ENCODE results near the gene MYBPC3.
A peak's percentile ranks its signal among the peaks of the same experiment; 100 is the strongest.

MYBPC3 gene

GRCh38 chr11:47352556-47352955 is at the start of gene MYBPC3:
TSS of gene MYBPC3 (minus strand) at chr11:47352702. CDS start at chr11:47352647, 55 bp downstream.
- DNase-seq = no peak

DNA sequence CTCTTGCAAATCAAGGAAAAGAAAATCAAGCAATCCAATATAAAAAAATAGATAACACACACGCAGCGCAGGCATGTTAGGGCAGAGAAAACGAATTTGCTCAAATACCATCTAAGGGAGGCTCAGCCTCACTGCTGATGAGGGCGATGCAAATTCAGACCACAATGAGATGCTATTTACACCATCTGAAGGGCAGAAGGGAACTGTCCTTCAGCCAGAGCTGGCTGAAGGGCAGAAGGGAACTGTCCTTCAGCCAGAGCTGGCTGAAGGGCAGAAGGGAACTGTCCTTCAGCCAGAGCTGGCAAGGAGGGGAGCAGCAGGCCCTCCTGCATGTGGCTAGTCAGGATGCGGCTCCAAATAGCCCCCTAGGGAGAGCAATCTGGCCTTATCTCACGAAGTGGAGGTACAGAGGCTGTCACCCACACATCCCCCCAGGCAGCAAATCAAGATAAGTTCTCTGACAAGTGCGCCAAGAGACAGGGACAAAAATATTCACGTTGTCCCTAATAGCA is 48.3 kb upstream of the MYBPC3 start:
- DNase-seq = no peak

GRCh38 chr11:47399860-47400767 is 47.6 kb upstream of the MYBPC3 start:
- DNase-seq = no peak

GRCh38 chr11:47398551-47398950 is 46.0 kb upstream of the MYBPC3 start:
- DNase-seq = no peak

DNA sequence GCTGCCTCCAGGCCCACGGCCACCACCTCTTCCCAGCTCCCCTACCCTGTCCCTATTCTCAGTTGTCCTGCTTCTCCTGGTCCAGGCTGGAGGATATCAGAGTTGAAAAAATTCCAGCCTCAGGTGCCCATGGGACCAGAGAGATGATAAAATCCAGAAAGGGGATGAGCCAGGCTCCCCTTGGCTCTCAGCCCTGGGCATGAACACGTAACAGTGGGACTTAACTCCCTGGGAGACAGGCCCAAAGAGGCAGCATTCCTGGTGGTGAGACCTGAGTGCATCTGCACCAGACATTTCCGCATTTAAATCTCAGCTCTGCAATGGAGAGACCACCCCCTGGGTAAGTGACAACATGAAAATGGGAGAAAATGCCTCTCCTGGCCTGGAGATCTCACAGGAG is 45.5 kb upstream of the MYBPC3 start:
- DNase-seq = no peak

- no peak for DNase-seq
Measured at GRCh38 chr11:47396049-47396320, 43.5 kb upstream of the MYBPC3 start.

GRCh38 chr11:47395223-47396048 is 42.9 kb upstream of the MYBPC3 start:
- DNase-seq = no peak

DNA sequence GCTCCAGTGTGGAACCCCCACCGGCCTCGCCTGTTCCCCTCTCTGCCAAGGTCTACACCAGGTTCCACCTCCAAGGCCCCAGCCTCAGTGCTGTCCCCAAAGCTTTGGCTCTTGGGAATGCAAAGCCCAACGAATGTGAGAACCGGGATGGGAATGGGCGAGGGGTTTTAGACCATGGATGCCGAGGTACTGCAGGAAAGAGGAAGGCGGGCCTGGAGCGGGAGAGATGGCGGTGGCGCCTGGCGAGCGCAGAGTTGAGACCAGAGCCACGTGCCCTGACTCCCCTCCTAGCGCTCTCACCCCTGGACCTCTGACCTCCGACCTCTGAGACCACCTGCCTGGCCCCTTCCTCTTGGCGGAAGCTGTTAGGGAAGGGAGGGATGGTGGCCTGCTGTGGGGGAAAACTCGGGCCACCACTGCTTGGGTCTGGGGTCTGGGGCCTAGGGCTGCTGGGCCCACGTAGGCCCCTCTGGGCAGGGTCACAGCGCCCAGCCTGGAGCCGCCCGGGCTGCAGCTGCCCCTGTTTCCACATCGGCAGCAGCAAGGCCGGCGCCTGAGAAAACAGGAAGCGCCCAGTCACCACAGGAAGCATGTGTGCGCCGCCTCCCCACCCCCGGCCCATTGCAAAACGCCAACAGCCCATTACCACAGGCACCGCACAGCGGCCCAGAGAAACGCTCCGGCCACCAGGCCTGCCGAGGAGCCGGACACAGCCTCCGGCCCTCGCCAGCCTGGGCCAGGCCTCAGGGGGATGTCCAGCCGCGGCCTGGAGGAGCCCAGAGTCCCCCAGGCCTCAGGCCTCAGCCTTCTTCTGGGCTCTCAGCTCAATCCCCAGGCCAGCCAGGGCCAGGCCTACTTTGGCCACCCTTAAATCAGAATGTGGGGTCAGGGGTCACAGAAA is 42.1 kb upstream of the MYBPC3 start:
- no peak for DNase-seq

DNA sequence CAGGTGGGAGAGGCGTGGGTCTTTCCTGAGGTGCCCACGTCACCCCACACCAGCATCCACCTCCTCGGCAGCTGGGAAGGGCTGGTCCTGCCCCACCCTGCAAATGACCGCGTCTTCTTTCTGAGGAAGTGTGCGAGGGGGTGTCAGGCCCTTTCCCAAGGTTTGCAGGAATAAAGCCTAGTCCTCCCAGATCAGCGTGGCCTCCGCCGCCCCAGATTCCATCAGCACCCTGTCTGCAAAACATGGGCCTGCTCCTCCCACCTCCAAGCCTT is 41.5 kb upstream of the MYBPC3 start:
- no peak for DNase-seq

- peak; percentile 62 for DNase-seq
Measured at GRCh38 chr11:47393163-47394049, 40.9 kb upstream of the MYBPC3 start.

DNA sequence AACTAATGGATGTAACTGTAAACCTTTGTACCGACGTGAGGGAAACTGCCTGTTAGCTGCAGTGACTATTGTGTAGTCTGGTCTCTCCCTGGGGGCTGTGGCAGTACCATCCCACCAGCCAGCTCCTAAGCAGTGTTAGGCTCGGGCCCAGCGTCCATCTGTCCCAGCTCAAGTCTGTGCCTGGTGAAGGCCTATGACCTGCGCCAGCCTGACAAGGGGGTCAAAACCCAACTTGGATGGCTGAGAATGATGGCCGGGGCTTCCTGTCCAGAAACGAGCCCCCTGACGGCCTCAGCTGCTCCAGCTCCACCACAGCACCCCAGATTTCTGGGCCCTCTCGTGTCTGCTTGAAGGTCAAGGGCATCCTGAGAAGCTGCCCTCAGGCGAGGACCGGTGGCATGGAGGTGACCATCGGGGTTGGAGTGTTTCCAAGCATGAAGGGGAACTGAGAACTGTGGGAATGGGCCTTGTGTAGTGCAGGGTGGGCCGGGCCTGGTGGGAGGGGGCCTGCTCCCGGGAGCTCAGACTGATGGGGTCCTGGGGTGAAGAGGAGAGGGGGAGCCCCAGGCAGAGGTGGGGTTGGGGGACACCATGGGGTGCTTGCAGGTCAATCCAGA is 40.2 kb upstream of the MYBPC3 start:
- no peak for DNase-seq

DNA sequence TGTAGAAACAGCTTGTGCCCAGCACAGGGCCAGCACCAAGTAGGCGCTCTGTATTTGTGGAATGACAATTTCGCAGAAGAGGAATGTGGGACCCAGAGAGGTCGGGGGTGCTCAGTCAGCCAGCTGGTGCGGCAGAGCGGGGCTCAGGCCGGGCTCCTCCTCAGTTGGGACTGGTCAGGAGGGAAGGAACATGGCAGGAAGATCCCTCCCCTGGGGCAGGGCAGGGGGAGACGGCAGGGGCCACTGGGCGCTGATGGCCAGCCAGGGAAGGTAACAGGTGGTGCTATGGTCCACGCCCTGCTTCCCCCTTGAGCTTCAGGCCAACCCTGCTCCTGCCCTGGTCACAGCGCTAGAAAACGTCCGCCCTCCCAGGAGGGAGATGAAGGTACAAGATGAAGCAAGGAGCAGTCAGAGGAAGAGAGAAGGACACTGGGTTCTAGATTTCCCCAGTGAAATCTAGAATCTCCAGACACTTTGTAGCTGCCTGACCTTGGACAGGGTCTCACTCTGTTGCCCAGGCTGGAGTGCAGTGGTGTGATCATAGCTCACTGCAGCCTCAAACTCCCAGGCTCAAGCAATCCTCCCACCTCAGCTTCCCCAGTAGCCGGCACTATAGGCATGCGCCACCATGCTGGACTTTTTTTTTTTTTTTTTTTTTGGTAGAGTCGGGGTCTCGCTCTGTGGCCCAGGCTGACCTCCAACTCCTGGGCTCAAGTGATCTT is 39.4 kb upstream of the MYBPC3 start:
- no peak for DNase-seq

DNA sequence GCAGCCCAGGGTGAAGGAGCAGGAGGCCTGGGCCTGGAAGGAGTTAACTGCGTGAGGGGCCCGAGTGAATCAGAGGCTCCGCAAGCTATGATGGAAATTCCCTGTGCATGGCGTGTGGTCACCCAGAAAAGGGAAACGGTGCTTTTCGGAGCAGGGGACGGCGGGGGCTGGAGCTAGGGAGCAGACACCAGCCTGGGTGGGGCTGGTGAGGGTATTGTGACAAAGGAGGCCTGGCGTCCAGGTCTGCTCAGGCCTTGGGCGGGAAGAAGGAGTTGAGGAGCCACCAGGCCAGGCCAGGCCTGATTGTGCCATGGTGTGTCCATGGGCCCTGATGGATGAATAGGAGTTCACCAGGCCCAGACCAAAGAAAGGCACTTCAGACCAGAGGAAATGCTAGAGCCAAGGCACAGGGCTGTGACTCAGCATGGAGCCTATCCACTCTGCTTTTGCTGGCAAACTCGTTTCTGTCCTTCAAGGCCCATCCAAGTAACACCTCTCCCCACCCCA is 38.6 kb upstream of the MYBPC3 start:
- no peak for DNase-seq

DNA sequence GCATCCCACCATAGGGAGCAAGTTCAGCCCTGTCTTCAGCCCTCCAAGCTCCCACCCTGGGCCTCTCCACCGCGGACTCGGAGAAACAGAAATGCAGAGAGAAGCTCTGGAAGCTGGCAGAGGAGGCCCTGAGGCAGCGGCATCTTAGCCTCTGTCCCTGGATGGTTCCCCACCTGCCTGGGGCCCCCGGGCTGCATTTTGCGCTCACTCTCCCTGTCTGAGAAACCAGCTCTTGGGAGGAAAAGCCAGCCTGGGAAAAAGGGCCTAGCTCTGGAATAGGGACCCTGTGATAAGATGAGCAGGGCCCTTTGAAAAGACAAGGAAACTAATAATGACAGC is 37.9 kb upstream of the MYBPC3 start:
- no peak for DNase-seq

- no peak for DNase-seq
Measured at GRCh38 chr11:47389577-47390421, 37.3 kb upstream of the MYBPC3 start.

DNA sequence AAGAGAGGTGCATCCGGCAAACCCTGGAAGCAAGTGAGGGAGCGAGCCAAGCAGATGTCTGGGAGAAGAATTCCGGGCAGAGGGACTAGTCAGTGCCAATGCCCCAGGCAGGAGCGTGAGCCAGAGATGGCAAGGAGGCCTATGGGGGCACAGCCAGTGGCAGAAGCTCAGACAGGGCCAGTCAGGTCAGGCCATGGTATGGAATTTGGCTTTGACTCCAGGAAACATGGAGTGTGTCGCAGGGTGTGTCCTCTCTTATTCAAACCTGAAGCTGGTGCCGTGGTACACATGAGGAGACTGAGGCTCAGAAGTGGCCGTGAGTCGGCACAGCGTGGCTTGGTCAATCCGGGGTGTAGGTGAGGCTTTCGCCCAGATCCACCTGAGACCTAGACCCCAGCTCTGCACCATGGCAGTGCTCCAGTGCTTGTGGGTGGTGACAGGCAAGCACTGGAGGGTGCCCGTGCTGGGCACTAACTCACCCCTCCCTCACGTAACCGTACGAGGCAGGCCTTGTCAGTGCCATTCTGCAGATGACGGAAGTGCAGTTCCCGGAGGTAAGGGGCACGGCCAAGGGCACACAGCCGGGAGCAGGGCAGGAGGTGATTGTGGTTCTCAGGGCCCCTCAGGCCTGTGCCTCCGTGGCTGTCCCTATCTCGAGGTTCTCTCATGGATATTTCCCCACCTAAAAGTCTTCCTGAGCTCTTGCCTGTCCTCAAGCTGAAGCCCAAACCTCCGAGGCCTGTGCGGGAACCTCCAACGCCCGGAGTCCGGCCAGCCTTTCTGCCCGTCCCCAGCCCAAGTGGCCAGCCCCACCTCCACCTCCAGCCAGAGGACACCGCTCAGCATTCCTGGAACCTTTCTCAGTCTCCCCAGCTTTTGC is 36.4 kb upstream of the MYBPC3 start:
- no peak for DNase-seq

- DNase-seq = no peak
Measured at GRCh38 chr11:47387944-47388696, 35.6 kb upstream of the MYBPC3 start.

DNA sequence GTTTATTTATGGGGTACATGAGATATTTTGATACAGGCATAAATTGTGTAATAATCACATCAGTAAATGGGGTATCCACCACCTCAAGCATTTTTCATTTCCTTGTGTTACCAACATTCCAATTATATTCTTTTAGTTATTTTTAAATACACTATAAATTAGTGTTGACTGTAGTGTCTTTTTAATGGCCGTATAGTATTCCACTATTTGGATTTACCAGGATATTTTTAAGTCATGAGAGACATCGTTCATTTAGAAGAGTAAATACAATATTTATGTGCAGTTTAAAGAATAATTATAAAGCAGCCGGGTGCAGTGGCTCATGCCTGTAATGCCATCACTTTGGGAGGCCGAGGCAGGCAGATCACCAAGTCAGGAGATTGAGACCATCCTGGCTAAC is 32.0 kb upstream of the MYBPC3 start:
- DNase-seq = no peak

Data from fibroblast of upper back skin (primary cell).